GM21786 (cell line): ENCODE data around the gene CUTA.
A peak's percentile ranks its signal among the peaks of the same experiment; 100 is the strongest.
"Not testable (repeated sequence)": the region's sequence is repeated elsewhere in the genome, so short reads cannot be mapped to it uniquely, and the experiment has no call there.

Experiments
- ATAC-seq: cut with Tn5 transposase; IDR thresholded peaks from one replicate; pipeline ENCODE4 v1.9.1; 2021; ENCODE audit not compliant: unreplicated experiment

Gene CUTA

GRCh38 chr6:33407132-33407718 lies 10.7 kb downstream of the CUTA start:
- ATAC-seq, result no peak

- no peak for ATAC-seq
Observed at GRCh38 chr6:33406126-33406525, 11.8 kb downstream of the CUTA start.

GRCh38 chr6:33405386-33405940 lies 12.4 kb downstream of the CUTA start:
- ATAC-seq, result no peak

- ATAC-seq, result no peak
Observed at GRCh38 chr6:33404884-33405283, 13.0 kb downstream of the CUTA start.

- ATAC-seq, result not testable (repeated sequence)
Observed at GRCh38 chr6:33399881-33400280, 18.0 kb downstream of the CUTA start.

GRCh38 chr6:33398601-33399000 lies 19.3 kb downstream of the CUTA start:
- not testable (repeated sequence) for ATAC-seq

GRCh38 chr6:33397541-33397940 lies 20.4 kb downstream of the CUTA start:
- ATAC-seq, result no peak

GRCh38 chr6:33392979-33393378 lies 24.9 kb downstream of the CUTA start:
- ATAC-seq, result no peak

GRCh38 chr6:33392595-33392948 lies 25.3 kb downstream of the CUTA start:
- no peak for ATAC-seq

- ATAC-seq, result no peak
Observed at GRCh38 chr6:33391922-33392594, 25.8 kb downstream of the CUTA start.

GRCh38 chr6:33391278-33391921 lies 26.5 kb downstream of the CUTA start, which contains the start of gene KIFC1:
Gene KIFC1 (plus strand): TSS chr6:33391823. CDS start chr6:33391986, 163 bp downstream.
- peak; percentile 85 for ATAC-seq

- no peak for ATAC-seq
Observed at GRCh38 chr6:33390767-33391277, 27.1 kb downstream of the CUTA start.

GRCh38 chr6:33390173-33390572 lies 27.7 kb downstream of the CUTA start:
- no peak for ATAC-seq

GRCh38 chr6:33384581-33385020 lies 33.3 kb downstream of the CUTA start:
- no peak for ATAC-seq

GRCh38 chr6:33383427-33384185 lies 34.3 kb downstream of the CUTA start:
- no peak for ATAC-seq

- no peak for ATAC-seq
Observed at GRCh38 chr6:33380272-33380981, 37.5 kb downstream of the CUTA start.

GRCh38 chr6:33379184-33379583 lies 38.7 kb downstream of the CUTA start:
- not testable (repeated sequence) for ATAC-seq

- ATAC-seq, result no peak
Observed at GRCh38 chr6:33377171-33377570, 40.7 kb downstream of the CUTA start.

- no peak for ATAC-seq
Observed at GRCh38 chr6:33375143-33375671, 42.7 kb downstream of the CUTA start.
